HG03025 (cell line): ENCODE measurements around the gene ULK1.

Source experiments
- ATAC-seq: cut with Tn5 transposase; IDR thresholded peaks from one replicate; pipeline ENCODE4 v1.9.1; 2021; ENCODE audit warnings: mild to moderate bottlenecking, moderate library complexity; ENCODE audit not compliant: unreplicated experiment, low FRiP score

ULK1 gene

DNA sequence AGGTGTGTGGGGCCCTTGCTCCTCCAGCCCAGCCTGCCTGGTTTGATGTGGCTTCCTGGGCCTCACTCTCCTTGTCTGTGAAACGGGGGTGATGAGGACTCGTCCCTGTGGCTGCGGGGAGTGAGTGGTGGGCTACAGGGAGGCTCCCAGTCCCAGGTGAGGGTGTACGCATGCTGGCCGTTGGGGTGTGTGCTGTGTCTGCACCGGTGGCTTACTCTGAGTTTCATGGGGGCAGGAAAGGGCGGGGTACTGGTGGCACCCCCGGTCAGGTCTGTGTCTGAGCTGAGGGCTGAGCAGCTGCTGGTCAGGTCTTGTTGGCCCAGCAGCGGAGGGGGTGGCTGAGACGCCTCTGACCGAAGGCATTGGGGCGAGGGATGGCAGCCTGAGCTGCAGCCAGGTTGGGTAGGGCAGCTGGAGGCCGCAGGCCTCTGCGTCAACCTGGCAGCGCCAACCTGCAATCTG is 11.2 kb downstream of the ULK1 start:
- ATAC-seq: no peak

DNA sequence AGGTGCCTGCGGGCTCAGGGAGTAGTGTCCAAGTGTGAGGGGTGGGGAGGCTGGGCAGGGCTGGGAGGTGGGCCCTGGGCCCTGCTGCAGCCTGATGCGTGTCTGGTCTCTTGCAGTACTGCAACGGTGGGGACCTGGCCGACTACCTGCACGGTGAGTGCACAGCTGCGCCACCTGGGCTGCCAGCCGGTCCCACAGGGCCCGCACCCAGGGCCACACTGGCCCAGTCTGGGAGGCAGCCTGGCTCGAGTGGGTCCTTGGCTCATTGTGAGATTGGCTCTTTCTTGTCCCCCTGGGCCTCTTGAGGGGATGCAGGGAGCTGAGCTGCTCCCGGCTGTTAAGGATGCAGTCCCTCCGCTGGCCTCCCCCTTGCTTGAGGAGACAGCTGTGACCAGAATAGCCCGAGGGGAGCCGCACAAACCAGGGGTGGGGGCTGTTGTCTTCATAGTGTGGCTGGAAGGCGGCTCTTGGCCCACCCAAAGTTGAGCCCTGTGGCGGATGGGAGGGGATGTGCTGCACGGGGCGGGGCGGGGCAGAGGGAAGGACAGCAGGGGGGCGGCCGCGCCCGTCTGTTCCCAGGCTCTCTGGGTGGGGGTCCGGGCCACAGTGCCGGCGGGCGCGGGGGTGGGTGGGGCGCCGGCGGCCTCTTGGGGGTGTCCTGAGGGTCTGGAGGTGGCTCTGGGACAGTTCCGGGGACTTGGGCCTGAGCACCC is 13.1 kb downstream of the ULK1 start:
- no peak for ATAC-seq

DNA sequence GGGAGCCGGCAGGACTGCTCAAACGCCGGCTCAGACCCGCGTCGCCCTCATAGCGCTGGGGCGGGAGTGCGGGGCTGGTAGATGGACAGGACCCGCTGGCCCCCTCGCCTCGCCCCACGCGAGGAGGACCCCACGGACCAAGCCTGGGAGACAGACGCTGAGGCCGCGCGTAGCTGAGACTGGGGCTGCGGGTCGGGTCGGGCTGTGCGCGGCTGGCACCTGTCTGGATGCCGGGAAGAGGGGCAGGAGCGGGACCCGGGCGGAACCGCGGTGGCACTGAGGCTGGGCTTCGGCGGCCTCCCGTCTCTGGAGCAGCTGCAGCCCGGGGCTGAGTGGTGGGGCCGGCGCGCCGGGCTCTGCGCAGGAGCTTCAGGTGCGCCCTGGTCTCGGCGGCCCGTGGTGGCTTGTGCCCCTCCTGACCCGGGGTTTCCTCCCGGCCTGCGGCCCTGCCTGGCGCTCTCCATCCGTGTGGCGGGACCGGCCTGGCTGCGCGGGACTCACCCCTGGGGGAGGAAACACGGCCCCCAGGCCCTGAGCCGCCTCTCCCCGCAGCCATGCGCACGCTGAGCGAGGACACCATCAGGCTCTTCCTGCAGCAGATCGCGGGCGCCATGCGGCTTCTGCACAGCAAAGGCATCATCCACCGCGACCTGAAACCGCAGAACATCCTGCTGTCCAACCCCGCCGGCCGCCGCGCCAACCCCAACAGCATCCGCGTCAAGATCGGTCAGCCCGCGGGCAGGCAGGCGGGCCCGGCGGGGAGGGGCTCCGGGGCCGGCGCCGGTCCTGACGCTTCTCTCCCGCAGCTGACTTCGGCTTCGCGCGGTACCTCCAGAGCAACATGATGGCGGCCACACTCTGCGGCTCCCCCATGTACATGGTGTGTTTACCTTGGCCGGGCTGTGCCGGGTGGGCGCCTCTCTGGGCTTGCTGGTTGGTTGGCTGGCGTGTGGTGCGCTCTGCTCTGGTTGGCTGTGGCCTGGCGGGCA is 14.0 kb downstream of the ULK1 start:
- ATAC-seq: no peak

DNA sequence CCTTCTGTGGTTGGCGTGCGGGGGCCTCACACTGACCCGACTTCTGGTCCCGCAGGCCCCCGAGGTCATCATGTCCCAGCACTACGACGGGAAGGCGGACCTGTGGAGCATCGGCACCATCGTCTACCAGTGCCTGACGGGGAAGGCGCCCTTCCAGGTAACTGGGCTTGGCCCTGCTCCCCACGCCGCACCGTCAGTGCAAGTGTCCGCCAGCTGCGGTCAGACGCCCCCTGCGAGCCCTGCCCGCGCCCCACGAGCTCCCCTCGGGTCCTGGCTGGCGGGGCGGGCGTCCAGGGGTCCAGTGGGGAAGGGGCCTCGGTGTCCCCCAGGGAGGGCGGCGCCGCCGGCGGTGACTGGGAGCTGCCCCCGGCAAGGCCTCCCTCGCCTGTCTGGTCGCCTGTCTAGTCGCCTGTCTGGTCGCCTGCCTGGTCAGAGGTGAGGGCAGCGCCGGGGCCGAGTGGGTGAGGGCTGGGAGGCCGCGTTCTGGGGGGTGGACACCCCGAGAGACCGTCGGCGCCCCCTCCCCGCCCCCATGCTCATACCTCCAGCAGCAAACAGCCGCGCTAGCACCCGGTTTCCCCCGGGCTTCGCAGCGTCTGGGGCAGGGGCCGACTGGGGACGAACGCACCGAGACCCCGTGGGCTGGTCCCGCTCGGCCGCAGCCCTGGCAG is 14.8 kb downstream of the ULK1 start:
- no peak for ATAC-seq

DNA sequence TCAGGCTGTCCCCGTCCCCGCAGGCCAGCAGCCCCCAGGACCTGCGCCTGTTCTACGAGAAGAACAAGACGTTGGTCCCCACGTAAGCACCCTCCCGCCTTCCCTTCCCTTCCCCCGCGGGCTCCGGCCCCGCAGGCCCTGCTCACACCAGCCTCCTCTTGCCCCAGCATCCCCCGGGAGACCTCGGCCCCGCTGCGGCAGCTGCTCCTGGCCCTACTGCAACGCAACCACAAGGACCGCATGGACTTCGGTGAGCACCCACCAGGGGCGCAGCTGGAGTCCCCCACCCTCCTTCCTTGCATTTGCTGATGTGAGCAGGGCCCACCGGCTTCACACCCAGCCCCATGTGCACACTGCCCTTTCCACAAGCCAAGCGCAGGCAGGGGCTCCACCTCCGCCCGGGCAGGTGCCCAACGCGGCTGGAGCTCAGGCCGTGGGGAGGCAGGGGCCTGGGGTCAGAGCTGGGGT is 15.4 kb downstream of the ULK1 start:
- no peak for ATAC-seq

DNA sequence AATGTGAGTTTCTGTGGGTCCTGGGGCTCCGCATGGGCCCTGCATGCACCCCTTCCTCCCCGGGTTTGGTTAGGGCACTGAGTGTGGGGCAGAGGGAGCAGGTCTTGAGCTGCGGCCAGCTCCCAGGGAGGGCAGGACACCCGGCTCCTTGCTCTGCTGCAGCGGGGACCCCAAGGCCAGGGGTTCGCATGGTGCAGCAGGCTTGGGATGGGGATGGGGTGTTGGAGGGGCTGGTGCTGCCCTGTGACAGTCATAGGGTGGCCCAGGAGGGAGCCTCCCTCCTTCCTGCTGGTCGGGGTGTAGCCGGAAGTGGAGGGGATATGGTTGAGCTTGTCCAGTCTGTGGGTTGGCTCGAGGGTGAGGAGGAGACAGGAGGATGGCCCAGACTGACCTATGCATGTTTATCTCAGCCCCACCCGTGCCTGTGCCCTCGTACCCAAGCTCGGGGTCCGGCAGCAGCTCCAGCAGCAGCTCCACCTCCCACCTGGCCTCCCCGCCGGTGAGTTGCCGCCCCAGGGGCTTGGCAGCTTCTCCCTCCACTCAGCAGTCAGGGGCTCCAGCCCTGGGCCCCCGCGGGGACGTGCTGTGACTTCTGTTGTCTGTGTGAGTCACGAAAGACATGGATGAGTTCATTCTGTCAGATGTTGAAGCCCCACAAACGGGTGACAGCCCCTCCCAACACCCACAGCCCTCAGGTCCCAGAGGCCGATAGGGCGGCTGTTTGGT is 16.0 kb downstream of the ULK1 start:
- ATAC-seq: no peak

DNA sequence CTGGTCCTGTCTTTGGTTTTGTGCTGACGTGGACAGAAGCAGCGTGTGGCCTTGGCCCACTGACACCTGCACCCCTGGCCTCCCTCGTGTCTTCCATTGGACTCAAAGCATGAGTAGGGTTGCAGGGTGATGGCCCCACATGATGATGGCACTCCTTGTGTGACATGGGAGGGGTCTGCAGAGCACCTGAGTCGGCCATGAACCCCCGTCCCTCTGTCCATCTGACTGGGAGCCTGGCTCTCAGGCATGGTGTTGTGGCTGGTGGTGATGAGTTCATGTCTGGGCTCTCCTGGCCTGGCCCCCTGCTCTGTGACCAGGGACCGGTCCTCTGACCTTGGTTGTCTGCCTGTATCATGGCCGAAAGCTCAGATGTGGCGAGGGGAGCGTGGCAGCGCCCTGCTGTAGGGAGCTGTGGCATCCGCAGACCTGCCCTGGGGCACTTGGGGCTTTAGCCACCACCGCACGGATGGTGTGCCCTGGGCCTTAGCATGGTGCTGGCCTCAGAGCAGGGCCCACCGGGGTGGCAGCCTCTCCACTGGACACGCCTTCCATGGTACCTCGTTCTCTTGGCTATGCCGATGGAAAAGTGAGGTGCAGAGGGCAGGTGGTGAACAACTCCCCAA is 16.7 kb downstream of the ULK1 start:
- ATAC-seq: no peak

DNA sequence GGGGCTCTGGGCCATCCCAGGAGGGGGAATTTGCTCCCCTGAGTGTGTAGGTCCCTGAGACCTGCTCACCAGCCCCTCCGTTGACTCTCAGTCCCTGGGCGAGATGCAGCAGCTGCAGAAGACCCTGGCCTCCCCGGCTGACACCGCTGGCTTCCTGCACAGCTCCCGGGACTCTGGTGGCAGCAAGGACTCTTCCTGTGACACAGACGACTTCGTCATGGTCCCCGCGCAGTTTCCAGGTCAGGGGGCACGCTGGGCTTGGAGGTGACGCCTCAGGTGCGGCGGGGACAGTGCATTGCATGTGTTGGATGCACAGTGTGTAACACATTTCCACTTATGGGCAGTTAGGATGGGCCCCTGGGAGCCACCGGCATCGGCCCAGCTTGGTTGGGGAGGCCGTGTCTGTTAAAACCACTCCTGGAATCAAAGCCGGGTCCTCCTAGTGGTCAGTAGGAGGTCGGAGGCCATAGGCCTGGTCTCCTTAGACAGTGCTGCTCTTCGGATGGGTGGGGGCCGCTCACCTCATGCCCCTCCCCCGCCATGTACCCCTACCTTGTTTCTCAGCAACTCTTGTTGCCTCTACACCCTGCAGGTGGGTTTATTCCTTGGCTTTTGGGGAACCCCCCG is 17.5 kb downstream of the ULK1 start:
- no peak for ATAC-seq

DNA sequence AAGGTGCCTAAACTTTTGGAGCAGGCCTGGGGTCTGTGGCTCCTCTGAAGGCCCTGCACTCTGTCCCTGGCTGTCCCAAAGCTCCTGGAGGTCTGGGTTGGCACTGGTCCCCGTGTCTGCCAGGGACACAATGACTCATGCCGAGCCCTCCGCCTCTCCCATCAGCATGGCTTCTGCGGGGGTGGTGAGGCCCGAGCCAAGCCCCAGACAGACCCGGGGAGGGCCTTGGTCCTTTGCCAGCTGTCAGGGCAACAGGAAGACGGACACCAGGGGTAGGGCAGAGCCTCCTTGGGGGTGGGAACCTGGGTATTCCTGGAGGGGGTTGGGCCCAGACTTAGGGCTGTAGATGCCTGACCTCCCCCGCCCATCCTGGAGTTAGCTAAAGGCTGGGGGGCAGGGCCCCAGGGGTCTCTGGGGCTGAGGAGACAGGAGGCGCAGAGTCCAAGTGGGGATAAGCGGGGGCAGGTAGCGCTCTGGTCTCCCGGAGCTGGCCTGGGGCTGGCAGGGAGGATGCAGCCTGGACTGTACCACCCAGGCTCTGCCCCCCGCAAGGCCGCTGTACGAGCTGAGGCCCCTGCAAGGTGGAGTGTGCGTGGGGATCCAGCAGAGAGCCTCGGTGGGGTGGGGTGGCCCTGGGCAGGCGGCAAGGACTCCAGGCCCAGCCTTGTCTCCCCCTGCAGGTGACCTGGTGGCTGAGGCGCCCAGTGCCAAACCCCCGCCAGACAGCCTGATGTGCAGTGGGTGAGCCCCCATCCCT is 18.3 kb downstream of the ULK1 start:
- no peak for ATAC-seq

DNA sequence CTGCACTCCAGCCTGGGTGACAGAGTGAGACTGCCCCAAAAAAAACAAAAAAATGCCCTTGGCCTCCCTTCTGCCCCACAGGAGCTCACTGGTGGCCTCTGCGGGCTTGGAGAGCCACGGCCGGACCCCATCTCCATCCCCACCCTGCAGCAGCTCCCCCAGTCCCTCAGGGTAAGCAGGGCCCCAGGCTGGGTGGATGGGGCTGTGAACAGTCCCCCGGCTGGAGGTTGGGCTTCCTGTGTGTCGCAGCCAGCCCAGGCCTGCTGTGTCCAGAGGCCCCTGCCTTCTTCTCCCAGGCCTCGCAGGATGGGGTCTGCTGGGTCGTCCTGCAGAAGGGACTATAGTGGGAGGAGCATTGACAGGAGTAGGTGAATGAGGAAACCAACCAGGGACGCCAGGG is 19.2 kb downstream of the ULK1 start:
- ATAC-seq: no peak

DNA sequence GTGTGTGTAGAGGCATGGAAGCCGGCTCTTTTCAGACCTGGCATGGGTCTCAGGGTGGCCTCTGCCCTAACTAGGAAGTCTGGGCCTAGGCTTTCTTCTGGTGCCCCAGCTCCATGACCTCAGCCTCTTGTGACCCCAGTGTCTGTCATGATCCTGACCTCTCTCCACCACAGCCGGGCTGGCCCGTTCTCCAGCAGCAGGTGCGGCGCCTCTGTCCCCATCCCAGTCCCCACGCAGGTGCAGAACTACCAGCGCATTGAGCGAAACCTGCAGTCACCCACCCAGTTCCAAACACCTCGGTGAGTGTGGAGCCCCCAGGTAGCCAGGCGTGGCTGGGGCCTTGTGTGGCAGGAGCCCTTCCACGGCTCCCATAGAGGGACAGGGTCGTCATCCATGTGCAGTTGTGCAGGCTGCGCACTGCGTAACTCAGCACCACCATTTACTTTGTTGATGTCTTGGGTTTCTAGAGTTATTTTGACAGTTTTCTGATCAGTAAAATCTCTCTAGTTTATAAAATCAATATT is 19.8 kb downstream of the ULK1 start:
- ATAC-seq: no peak

DNA sequence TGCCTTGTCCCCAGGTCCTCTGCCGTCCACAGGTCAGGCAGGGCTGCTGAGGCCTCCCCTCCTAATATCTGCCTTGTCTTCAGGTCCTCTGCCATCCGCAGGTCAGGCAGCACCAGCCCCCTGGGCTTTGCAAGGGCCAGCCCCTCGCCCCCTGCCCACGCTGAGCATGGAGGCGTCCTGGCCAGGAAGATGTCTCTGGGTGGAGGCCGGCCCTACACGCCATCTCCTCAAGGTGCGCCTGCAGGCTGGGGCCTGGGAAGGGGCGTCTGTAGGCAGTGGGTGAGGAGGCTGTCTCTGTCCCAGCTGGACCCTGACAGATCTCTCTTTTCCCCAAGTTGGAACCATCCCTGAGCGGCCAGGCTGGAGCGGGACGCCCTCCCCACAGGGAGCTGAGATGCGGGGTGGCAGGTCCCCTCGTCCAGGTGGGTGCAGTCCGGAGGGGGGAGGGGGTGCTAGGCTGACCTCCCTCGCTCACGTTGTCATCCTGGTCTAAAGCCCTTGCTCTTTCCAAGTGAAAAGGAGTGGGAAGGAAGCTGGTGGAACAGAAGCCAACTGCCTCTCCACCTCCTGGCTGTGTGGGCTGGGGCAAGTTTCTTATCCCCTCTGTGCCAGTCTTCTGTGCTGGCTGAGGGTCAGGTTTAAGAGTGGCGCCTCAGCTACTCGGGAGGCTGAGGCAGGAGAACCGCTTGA is 20.7 kb downstream of the ULK1 start:
- ATAC-seq: no peak

DNA sequence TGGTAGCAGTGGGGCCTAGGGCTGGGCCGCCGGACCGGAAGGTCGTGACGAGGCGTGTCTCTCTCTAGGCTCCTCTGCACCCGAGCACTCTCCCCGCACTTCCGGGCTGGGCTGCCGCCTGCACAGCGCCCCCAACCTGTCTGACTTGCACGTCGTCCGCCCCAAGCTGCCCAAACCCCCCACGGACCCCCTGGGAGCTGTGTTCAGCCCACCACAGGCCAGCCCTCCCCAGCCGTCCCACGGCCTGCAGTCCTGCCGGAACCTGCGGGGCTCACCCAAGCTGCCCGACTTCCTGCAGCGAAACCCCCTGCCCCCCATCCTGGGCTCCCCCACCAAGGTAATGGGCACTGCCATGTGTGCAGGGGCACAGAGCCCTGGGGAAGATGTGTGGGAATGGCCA is 21.4 kb downstream of the ULK1 start:
- ATAC-seq: no peak

DNA sequence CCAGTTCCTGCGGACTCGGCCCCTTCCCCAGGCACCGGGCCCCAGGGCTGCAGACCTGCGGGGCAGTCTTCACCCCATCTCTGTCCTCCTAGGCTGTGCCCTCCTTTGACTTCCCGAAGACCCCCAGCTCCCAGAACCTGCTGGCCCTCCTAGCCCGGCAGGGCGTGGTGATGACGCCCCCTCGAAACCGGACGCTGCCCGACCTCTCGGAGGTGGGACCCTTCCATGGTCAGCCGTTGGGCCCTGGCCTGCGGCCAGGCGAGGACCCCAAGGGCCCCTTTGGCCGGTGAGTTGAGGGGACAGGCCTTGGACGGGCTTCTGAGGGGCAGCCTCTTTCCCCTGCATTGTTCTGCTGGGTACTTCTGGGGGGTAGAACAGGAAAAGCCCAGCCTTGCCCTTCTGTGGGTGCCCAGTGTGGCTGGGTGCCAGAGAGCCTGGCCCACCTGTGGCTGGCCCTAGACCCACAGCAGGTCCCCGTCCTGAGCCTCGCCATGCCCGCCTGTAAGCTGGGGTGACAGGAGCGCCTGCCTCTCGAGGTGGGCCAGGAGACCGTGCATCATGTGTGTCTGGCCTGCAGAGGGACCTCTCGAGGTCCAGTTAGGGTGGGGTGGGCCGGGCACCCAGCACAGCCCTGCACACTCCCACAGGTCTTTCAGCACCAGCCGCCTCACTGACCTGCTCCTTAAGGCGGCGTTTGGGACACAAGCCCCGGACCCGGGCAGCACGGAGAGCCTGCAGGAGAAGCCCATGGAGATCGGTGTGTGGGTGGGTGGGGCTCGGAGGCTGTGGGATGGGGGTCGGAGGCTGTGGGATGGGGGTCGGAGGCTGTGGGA is 22.1 kb downstream of the ULK1 start:
- no peak for ATAC-seq

DNA sequence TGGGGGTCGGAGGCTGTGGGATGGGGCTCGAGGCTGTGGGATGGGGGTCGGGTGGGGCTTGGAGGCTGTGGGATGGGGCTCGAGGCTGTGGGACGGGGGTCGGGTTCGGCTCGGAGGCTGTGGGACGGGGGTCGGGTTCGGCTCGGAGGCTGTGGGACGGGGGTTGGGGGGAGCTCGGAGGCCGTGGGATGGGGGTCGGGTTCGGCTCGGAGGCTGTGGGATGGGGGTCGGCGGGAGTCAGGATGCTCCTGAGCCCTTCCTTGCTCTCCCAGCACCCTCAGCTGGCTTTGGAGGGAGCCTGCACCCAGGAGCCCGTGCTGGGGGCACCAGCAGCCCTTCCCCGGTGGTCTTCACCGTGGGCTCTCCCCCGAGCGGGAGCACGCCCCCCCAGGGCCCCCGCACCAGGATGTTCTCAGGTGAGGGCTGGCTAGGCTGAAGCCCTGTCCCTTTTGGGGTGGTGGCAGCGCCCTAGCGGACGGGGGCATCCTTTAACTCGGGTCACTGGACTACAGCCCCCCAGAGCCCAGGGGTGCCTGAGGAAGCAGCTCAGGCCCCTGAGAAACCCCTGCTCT is 22.8 kb downstream of the ULK1 start:
- no peak for ATAC-seq

DNA sequence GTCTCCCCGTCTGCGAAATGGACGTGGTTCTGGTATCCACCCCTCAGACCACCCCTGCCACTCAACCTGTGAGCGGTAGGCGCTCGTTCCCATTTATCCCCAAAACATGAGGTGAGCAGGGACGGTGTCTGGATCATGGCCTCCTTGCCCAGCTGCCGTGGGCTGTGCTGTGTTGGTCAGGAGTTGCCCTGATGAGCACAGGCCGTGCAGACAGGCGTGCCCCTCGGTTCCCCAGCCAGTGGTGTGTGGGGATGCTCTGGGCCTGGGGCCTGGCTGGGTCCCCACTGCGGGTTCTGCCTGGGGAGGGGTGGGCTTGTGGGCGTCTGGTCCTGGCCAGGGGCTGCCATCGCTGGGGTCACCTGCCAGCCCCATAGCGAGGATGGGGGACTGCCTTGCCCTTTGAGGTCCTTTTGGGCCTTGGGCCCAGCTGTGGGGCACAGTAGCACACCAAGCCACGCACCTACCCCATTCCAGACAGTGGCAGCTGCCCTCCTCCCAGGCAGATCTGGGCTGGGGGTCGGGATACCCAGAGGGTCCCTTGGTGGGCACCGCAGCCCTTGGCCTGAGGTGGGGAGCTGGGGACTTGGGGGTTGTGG is 23.4 kb downstream of the ULK1 start:
- ATAC-seq: no peak
